Hindlimb muscle (tissue), 1 donor: ENCODE measurements around the gene MYL6B. TPM values are rescaled to one million over a fixed set of nuclear protein-coding genes. Genes with fewer than 3 reads are reported as not detected.
"Not testable (repeated sequence)": the region's sequence is repeated elsewhere in the genome, so short reads cannot be mapped to it uniquely, and the experiment has no call there.

Experiments
- DNase-seq: peaks from one replicate; pipeline ENCODE4 v3.0.0-alpha.2; 2013
- polyA plus RNA-seq: library from polyadenylated mRNA; unstranded; fragments of 120-200 nt; gene quantifications from one replicate; pipeline ENCODE4 v1.2.1, GENCODE V29; 2013; ENCODE audit not compliant: insufficient read length

Gene MYL6B
- 426 TPM for polyA plus RNA-seq

GRCh38 chr12:56152132-56152755, at the start of gene MYL6B:
Gene MYL6B, plus strand, starts transcription at chr12:56152587. Its CDS starts 1,332 bp downstream, at chr12:56153919.
- peak; percentile 96 for DNase-seq

GRCh38 chr12:56102683-56103065, 49.7 kb upstream of the MYL6B start:
- DNase-seq = no peak

- no peak for DNase-seq
Observed at GRCh38 chr12:56103066-56103711, 49.2 kb upstream of the MYL6B start.

- no peak for DNase-seq
Observed at GRCh38 chr12:56103823-56104108, 48.6 kb upstream of the MYL6B start.

DNA sequence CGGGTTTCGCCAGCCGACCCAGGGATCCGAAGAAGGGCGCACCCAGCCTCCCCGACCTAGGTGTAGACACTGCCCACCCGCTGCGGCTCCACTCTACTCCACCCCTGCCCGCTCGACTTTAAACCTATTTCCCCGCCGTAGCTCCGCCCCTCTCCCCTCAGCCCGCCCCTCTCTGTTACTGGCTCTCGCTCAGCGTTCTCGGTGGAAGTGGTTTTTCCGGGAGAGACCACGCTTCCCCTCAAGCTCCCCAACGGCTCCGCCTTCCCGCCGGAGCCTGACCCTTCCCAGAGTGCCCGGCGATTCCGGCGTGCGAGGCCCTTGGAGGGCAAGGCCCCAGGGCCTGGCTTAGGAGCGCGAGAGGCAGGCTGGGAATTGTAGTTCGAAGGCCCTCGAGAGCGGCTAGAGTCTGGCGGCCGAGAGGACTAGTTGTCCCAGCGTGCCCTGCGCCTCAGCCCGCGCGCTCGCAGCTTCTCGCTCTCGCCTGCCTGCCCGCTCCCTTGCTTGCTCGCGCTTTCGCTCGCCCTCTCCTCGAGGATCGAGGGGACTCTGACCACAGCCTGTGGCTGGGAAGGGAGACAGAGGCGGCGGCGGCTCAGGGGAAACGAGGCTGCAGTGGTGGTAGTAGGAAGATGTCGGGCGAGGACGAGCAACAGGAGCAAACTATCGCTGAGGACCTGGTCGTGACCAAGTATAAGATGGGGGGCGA, 48.1 kb upstream of the MYL6B start, which contains the start of gene PA2G4:
Gene PA2G4, plus strand, starts transcription at position 451 of the 706 bp plus-strand sequence. Its CDS starts 179 bp downstream, at position 630.
- peak; percentile 96 for DNase-seq

DNA sequence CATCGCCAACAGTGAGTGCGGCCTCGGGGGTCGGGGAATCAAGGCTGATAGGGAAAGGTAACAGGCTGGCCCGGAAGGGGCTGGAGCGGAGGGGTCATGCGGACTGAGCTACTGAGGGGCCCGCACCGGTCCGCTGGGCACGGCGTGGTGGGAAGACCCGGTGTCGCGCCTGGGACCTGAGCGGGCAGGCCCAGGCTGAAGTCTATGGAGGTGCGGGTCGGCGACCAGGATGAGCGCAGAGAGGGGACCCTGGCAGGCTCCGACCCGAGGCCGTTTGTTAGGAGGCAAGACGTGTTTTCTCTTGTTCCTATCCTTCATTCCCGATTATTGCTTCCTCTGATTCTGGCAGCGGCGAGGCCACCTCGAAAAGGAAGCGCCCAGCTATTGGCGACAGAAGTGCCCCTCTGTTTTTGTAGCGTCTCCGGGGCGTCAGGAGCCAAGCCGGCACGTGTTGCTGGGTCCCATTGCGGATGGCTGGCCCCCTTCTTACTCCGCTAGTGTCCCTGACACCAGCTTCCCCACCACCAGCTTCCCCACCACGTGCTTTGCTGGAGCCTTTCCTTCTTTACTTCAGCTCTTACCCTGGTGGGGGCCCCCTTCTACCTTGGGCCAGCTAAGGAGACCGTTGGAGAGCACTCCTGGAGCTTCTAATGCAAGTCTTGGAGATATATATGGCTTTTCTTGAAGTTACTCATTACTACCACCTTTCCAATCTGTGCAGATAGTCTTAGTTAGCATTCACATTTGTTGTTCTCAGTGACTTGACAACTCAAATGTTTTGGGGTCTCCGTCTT, 47.4 kb upstream of the MYL6B start:
- DNase-seq = no peak

DNA sequence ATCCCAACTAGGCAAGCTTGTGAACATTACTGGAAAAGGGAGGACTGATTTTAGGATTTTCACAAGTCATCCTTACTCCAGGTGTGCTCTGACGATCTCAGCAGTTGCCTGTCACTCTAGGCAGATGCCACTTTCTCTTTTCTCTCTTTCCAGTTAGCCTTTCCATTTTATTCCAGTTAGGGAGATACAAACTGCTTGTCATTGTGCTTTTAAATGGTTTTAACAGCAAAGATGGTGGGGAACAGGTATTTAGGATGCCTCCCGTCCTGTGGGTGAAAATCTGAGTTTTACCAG, 46.8 kb upstream of the MYL6B start:
- DNase-seq = no peak

GRCh38 chr12:56107242-56107641, 45.1 kb upstream of the MYL6B start:
- no peak for DNase-seq

GRCh38 chr12:56110571-56110970, 41.8 kb upstream of the MYL6B start:
- DNase-seq = no peak

DNA sequence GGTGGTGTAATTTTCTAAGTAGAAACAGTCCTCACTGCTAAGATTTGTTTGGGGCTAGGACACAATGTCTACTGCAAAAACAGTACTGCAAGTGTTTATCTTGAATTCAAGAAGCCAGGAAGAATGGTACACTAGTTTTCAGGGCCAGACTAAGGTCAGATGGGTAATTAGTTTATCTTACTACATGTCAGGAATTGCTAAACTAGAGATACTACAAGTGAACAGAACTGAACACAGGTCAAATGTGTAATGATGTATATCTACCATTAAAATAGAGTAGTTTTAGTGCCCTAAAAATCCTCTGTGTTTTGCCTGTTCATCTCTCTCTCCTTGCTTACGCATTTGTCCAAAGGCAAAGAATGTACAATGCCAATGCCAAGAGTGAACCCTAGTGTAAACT, 38.3 kb upstream of the MYL6B start:
- no peak for DNase-seq

GRCh38 chr12:56115329-56115728, 37.1 kb upstream of the MYL6B start:
- DNase-seq = no peak

- DNase-seq = peak; percentile 97
Observed at GRCh38 chr12:56116267-56117081, 35.9 kb upstream of the MYL6B start, which contains the start of gene RPL41. Gene RPL41, plus strand, starts transcription at chr12:56116633.

GRCh38 chr12:56117082-56117706, 35.2 kb upstream of the MYL6B start:
- not testable (repeated sequence) for DNase-seq

- peak; percentile 99 for DNase-seq
Observed at GRCh38 chr12:56117778-56118687, 34.4 kb upstream of the MYL6B start, which contains the start of gene ZC3H10. Gene ZC3H10, plus strand, starts transcription at chr12:56118266. Its CDS starts 2,297 bp downstream, at chr12:56120563.

DNA sequence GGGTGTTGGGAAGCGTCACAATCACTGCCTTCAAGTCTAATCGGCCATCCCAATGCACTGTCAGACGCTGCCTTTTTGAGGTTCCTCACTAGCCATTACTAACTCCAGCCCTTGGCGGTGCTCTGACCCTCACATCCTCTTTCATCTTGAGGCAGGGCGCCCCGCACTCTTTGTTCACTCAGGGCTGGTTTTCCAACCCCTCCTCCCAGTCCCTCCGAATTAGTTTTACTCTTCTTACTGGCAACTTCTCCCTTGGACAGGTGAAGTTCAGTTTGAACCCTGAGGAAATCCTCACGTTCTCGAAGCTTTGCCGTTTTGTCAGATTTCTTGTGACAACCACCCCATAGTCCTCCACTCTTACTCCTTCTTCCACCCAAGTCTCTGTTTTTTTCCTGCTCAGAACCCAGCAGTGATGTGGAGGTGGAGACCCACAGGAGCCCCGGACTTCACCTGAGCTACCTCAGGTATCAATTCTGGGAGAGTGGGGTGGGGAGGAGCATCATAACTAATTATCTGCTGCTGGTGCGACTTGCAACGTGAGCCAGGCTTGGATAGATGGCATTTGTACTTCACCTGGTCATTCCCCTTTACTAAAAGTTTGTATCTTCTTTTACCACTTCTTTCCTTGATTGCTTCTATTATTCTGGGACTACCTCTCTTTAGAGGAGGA, 33.6 kb upstream of the MYL6B start:
- DNase-seq = no peak

- DNase-seq = peak; percentile 77
Observed at GRCh38 chr12:56119361-56119796, 33.0 kb upstream of the MYL6B start.

DNA sequence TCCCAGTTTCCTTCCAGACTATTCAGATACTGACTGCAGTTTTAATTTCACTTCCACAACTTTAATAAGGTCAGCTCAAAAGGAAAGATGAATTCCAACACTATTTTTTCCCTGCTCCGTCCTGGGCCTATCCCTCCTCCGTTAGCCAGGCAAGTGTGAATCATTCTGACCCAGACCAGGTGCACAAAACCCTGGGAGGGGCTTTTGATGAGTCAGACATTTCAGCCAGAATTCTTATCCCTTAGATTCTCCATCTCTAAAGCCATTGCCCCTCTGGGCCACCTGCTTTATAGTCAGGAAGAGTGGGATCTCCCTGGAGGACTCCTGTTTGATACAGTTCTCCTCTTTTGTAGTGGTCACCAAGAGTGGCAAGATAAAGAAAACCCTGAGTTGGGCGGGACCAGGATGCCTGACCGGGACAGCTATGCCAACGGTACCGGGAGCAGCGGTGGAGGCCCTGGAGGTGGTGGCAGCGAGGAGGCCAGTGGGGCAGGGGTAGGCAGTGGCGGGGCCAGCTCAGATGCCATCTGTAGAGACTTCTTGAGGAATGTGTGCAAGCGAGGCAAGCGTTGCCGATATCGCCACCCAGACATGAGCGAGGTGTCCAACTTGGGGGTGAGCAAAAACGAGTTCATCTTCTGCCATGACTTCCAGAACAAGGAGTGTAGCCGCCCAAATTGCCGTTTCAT, 32.1 kb upstream of the MYL6B start:
- DNase-seq = no peak

DNA sequence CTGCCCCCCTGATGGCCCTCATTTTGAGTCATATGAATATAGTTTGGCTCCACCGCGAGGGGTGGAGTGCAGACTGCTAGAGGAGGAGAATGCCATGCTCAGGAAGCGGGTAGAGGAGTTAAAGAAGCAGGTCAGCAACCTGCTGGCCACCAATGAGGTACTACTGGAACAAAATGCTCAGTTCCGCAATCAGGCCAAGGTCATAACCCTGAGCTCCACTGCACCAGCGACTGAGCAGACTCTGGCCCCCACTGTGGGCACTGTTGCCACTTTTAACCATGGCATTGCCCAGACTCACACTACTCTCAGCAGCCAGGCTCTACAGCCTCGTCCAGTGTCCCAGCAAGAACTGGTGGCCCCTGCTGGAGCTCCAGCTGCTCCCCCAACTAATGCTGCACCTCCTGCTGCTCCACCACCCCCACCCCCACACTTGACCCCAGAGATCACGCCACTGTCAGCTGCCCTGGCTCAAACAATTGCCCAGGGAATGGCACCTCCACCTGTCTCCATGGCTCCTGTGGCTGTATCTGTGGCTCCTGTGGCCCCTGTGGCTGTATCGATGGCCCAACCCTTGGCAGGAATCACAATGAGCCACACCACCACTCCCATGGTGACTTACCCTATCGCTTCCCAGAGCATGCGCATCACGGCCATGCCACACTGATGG, 31.1 kb upstream of the MYL6B start:
- DNase-seq = no peak

DNA sequence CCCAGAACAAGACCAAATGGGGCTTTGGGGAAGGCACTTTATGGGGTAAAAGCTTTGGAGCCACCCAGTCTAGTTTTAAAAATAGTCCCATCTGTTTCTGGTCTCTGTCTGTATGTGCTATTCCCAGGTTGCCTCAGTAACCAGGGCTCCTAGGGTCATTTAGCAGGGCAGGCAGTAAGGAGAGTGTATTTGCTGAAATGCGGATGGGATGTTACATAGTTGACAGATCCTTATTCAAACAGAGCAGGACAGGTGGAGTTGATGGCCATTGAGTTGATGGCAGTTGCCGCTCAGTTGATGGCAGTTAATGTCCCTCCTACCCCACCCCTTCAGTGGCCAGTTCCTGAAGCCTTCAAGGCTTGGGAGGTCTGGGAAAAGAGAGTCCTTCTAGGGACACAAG, 29.8 kb upstream of the MYL6B start:
- DNase-seq = no peak
